ENCODE data around the gene LRRTM4.

- TF ChIP-seq CTCF (IDR thresholded peaks at IDR 0.05) (no peak), POLR2A (IDR thresholded peaks at IDR 0.05) (no peak)
Observed at GRCh38 chr2:77087987-77088414, 434.2 kb downstream of the LRRTM4 start.

Data from vagina (tissue), 2 donors.